NB4 (cell line): Measurements from ENCODE around the gene GATM.

ENCODE experiments used
- DNase-seq: peaks from one replicate; pipeline ENCODE4 v3.0.0; 2010; ENCODE audit warnings: low read depth
- H3K4me3 ChIP-seq: one replicate; pipeline ENCODE4 v1.5.1; 2011; ENCODE audit warnings: mild to moderate bottlenecking, low read depth, low read length, moderate library complexity
- MYC ChIP-seq: IDR thresholded peaks from 2 replicates; pipeline ENCODE4 v1.6.1; 2011; ENCODE audit warnings: low read depth, low read length
- POLR2A ChIP-seq: IDR thresholded peaks from 2 replicates; pipeline ENCODE4 v1.6.1; 2011; ENCODE audit warnings: mild to moderate bottlenecking; ENCODE audit not compliant: insufficient read length; ENCODE audit errors: extremely low read depth
- TF ChIP-seq, protein P1 (sequence below): IDR thresholded peaks from one replicate; pipeline ENCODE4 v1.5.1; 2012; ENCODE audit warnings: low read depth, low read length
- TF ChIP-seq, protein P2 (sequence below): IDR thresholded peaks from 2 replicates; pipeline ENCODE4 v1.6.1; 2011; ENCODE audit warnings: low read depth, low read length

Gene GATM

GRCh38 chr15:45333550-45333949 is 44.8 kb downstream of the GATM start:
- no peak for DNase-seq
- H3K4me3 ChIP-seq = no peak overlapping the region
- TF ChIP-seq, protein P1, sequence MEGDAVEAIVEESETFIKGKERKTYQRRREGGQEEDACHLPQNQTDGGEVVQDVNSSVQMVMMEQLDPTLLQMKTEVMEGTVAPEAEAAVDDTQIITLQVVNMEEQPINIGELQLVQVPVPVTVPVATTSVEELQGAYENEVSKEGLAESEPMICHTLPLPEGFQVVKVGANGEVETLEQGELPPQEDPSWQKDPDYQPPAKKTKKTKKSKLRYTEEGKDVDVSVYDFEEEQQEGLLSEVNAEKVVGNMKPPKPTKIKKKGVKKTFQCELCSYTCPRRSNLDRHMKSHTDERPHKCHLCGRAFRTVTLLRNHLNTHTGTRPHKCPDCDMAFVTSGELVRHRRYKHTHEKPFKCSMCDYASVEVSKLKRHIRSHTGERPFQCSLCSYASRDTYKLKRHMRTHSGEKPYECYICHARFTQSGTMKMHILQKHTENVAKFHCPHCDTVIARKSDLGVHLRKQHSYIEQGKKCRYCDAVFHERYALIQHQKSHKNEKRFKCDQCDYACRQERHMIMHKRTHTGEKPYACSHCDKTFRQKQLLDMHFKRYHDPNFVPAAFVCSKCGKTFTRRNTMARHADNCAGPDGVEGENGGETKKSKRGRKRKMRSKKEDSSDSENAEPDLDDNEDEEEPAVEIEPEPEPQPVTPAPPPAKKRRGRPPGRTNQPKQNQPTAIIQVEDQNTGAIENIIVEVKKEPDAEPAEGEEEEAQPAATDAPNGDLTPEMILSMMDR = no peak

GRCh38 chr15:45332694-45333093 is 45.6 kb downstream of the GATM start:
- no peak for DNase-seq
- TF ChIP-seq MYC (no peak), POLR2A (no peak)
- TF ChIP-seq, protein P1 = no peak
- TF ChIP-seq, protein P2, sequence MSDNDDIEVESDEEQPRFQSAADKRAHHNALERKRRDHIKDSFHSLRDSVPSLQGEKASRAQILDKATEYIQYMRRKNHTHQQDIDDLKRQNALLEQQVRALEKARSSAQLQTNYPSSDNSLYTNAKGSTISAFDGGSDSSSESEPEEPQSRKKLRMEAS = no peak
- no peak overlapping the region for H3K4me3 ChIP-seq

GRCh38 chr15:45331972-45332371 is 46.4 kb downstream of the GATM start:
- no peak overlapping the region for H3K4me3 ChIP-seq
- TF ChIP-seq, protein P2 = no peak
- TF ChIP-seq, protein P1 = no peak
- no peak for TF ChIP-seq MYC
- no peak for DNase-seq

DNA sequence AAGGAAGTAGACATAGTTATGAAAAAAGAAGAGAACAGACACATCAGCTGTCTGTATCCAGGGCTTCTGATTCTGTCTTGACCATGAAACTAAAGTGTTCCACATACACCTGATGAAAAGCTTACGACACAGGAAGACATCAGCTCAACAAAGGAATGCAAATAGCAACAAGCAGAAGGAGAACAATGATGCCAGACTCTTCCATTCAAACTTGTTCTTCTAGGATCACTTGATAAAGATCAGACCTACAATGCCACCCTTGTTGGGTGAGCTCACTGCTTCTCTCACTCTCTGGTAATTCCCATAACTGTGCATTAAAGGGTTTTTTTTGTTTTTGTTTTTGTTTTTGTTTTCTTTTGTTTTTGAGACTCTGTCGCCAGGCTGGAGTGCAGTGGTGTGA is 49.7 kb downstream of the GATM start:
- H3K4me3 ChIP-seq = no peak overlapping the region
- no peak for DNase-seq
- TF ChIP-seq, protein P2 = no peak
- TF ChIP-seq MYC (no peak), POLR2A (no peak)
- TF ChIP-seq, protein P1 = no peak

DNA sequence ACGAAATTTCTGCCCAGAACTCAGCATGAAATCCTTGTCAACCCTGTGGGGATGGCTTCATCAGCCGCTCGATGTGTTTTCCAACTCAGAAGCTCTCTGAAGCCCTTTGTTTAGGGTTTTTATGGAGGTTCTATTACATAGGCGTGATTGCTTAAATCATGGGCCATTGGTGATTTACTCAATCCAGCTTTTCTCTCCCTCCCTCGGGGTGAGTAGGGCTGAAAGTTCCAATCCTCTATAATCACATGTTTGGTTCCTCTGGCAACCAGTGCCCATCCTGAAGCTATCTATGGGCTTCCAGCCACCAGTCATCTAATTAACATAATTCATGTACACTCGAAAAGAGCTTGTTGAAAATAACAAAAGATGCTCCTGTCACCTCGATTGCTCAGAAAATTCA is 51.6 kb downstream of the GATM start:
- H3K4me3 ChIP-seq = no peak overlapping the region
- DNase-seq = no peak
- TF ChIP-seq, protein P2 = no peak
- TF ChIP-seq, protein P1 = no peak
- TF ChIP-seq POLR2A (no peak), MYC (no peak)

GRCh38 chr15:45326280-45326679 is 52.1 kb downstream of the GATM start:
- TF ChIP-seq, protein P2 = no peak
- TF ChIP-seq POLR2A = no peak
- TF ChIP-seq, protein P1 = no peak
- TF ChIP-seq MYC = no peak
- no peak for DNase-seq
- no peak overlapping the region for H3K4me3 ChIP-seq
